Measurements from ENCODE around the gene CLDN14. TPM values are rescaled to one million over a fixed set of nuclear protein-coding genes. Genes with fewer than 3 reads are reported as not detected.

The CLDN14 gene
- polyA plus RNA-seq, 3 donors, result not detected

- Histone ChIP-seq H3K27me3 (ENCODE audit: control insufficient read depth in 2 of 2, insufficient read depth in 2 of 2, low read length in 2 of 2) (no peaks in the 10 kb centered on the region), H3K4me2 (replicated peaks; ENCODE audit: extremely low read depth, low read length, poor library complexity, severe bottlenecking) (no peak overlapping the region), H3K27ac (ENCODE audit: low read depth in 1 of 2, low read length in 2 of 2) (no peak overlapping the region), H3K79me2 (ENCODE audit: insufficient read depth, low read length) (no peaks in the 10 kb centered on the region), H3K36me3 (replicated peaks in 1 of 2; ENCODE audit: control insufficient read depth in 1 of 2, insufficient read depth in 2 of 2, low read length in 2 of 2) (no peaks in the 10 kb centered on the region), H3K4me1 (ENCODE audit: control insufficient read depth in 1 of 2, insufficient read depth in 2 of 2, low read length in 2 of 2) (no peaks in the 10 kb centered on the region), H4K20me1 (ENCODE audit: insufficient read depth, low read length) (no peaks in the 10 kb centered on the region), H3K9ac (ENCODE audit: insufficient read depth, low read length, poor library complexity, severe bottlenecking) (no peak overlapping the region), H2AFZ (ENCODE audit: insufficient read depth, low read depth, low read length, poor library complexity, severe bottlenecking) (no peak overlapping the region), H3K9me3 (replicated peaks in 1 of 2; ENCODE audit: control insufficient read depth in 1 of 2, insufficient read depth in 1 of 2, low read length in 2 of 2) (no peaks in the 10 kb centered on the region), H3K4me3 (replicated peaks in 1 of 3; ENCODE audit: low read depth in 2 of 3, low read length in 3 of 3) (no peak overlapping the region)
- Mint-ChIP-seq H3K27me3 (ENCODE audit: low read depth in 3 of 3) (peaks cover 2 to 12% (median 8%) of the 10 kb centered on the region in 3 donors), H3K4me1 (no peaks in the 10 kb centered on the region), H3K36me3 (no peaks in the 10 kb centered on the region), H3K9me3 (peaks cover 0 to 3% (median 0%) of the 10 kb centered on the region in 7 donors), H3K4me3 (no peak overlapping the region), H3K27ac (no peak overlapping the region)
- intact Hi-C loops (cut with micrococcal nuclease), result no loop called here
- TF ChIP-seq CTCF (IDR thresholded peaks at IDR 0.05), result no peak
- DNase-seq, result no peak
- 90% methylated on average over 8 of the region's 10 CpGs for WGBS (ENCODE audit: insufficient coverage)
Measured at GRCh38 chr21:36470294-36470693, 9.6 kb downstream of the CLDN14 start.

- Histone ChIP-seq H3K9ac (ENCODE audit: insufficient read depth, low read length, poor library complexity, severe bottlenecking) (no peak overlapping the region), H4K20me1 (ENCODE audit: insufficient read depth, low read length) (no peaks in the 10 kb centered on the region), H3K36me3 (replicated peaks in 1 of 2; ENCODE audit: control insufficient read depth in 1 of 2, insufficient read depth in 2 of 2, low read length in 2 of 2) (no peaks in the 10 kb centered on the region), H3K27ac (ENCODE audit: low read depth in 1 of 2, low read length in 2 of 2) (no peak overlapping the region), H3K27me3 (ENCODE audit: control insufficient read depth in 2 of 2, insufficient read depth in 2 of 2, low read length in 2 of 2) (no peaks in the 10 kb centered on the region), H3K4me3 (replicated peaks in 1 of 3; ENCODE audit: low read depth in 2 of 3, low read length in 3 of 3) (no peak overlapping the region), H2AFZ (ENCODE audit: insufficient read depth, low read depth, low read length, poor library complexity, severe bottlenecking) (no peak overlapping the region), H3K79me2 (ENCODE audit: insufficient read depth, low read length) (no peaks in the 10 kb centered on the region), H3K9me3 (replicated peaks in 1 of 2; ENCODE audit: control insufficient read depth in 1 of 2, insufficient read depth in 1 of 2, low read length in 2 of 2) (no peaks in the 10 kb centered on the region), H3K4me2 (replicated peaks; ENCODE audit: extremely low read depth, low read length, poor library complexity, severe bottlenecking) (no peak overlapping the region), H3K4me1 (ENCODE audit: control insufficient read depth in 1 of 2, insufficient read depth in 2 of 2, low read length in 2 of 2) (no peaks in the 10 kb centered on the region)
- TF ChIP-seq CTCF (IDR thresholded peaks at IDR 0.05), result no peak
- no CpG with 5 or more reads among the region's 8 CpGs for WGBS (ENCODE audit: insufficient coverage)
- peaks cover 2 to 8% (median 4%) of the 10 kb centered on the region in 3 donors for H3K27me3 Mint-ChIP-seq (ENCODE audit: low read depth in 3 of 3)
- no peak for DNase-seq
- H3K27ac Mint-ChIP-seq, result no peak overlapping the region
- peaks cover 0 to 2% (median 0%) of the 10 kb centered on the region in 7 donors for H3K9me3 Mint-ChIP-seq
- intact Hi-C loops (cut with micrococcal nuclease), result no loop called here
- no peaks in the 10 kb centered on the region for H3K36me3 Mint-ChIP-seq
- H3K4me1 Mint-ChIP-seq, result no peaks in the 10 kb centered on the region
- no peak overlapping the region for H3K4me3 Mint-ChIP-seq
Measured at GRCh38 chr21:36466061-36466511, 13.8 kb downstream of the CLDN14 start.
